ENCODE results near the gene SLC22A6.

DNA sequence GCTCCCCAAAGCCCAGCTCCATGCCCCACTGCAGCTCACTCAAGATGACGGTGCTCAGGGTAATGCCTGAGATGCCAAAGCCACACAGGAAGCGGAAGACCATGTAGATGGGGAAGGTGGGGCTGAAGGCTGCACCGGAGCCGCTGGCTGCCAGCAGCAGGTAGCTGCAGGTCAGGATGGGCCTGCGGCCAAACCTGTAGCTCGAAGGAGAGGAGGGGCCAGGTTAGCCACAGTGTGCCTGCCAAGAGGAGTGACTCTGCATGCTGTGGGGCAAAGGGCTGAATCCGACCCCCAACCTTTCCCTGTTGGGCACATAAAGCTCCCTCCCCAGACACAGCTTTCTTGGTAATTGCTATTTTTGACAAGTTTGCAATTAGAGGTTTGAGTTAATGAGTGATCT, 14.9 kb upstream of the SLC22A6 start:
- no peak for TF ChIP-seq EZH2 (IDR thresholded peaks at IDR 0.05; ENCODE audit: low read depth)
- TF ChIP-seq, protein P1, sequence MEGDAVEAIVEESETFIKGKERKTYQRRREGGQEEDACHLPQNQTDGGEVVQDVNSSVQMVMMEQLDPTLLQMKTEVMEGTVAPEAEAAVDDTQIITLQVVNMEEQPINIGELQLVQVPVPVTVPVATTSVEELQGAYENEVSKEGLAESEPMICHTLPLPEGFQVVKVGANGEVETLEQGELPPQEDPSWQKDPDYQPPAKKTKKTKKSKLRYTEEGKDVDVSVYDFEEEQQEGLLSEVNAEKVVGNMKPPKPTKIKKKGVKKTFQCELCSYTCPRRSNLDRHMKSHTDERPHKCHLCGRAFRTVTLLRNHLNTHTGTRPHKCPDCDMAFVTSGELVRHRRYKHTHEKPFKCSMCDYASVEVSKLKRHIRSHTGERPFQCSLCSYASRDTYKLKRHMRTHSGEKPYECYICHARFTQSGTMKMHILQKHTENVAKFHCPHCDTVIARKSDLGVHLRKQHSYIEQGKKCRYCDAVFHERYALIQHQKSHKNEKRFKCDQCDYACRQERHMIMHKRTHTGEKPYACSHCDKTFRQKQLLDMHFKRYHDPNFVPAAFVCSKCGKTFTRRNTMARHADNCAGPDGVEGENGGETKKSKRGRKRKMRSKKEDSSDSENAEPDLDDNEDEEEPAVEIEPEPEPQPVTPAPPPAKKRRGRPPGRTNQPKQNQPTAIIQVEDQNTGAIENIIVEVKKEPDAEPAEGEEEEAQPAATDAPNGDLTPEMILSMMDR (conservative IDR thresholded peaks at IDR 0.05) = no peak

All from PC-9 (cell line).